SK-N-SH treated with all-trans-retinoic acid at 6 μM for 48 hours (cell line): ENCODE data around the gene PKIG.

Source experiments
- ARNTL ChIP-seq: fragments of 450-650 bp; formaldehyde crosslinking; IDR thresholded peaks from 2 replicates; pipeline ENCODE4 v1.5.0; 2020; ENCODE audit warnings: low read depth, mild to moderate bottlenecking, moderate library complexity, borderline replicate concordance
- ESRRG ChIP-seq: fragments of 250-450 bp; sonication (Bioruptor Pico); IDR thresholded peaks from 2 replicates; pipeline ENCODE4 v1.6.1; 2021; ENCODE audit warnings: mild to moderate bottlenecking
- GLIS3 ChIP-seq: fragments of 250-450 bp; sonication (Bioruptor Pico); IDR thresholded peaks from 2 replicates; pipeline ENCODE4 v1.5.0; 2020; ENCODE audit warnings: mild to moderate bottlenecking, moderate library complexity
- OSR1 ChIP-seq: fragments of 250-450 bp; sonication (Bioruptor Pico); IDR thresholded peaks from 2 replicates; pipeline ENCODE4 v1.8.0; 2022; ENCODE audit warnings: moderate library complexity, mild to moderate bottlenecking, inconsistent platforms
- SNAI2 ChIP-seq: fragments of 250-450 bp; sonication (Bioruptor Pico); IDR thresholded peaks from 2 replicates; pipeline ENCODE4 v1.5.0; 2020; ENCODE audit warnings: mild to moderate bottlenecking, moderate library complexity
- ZFP30 ChIP-seq: fragments of 450-650 bp; formaldehyde crosslinking; IDR thresholded peaks from 2 replicates; pipeline ENCODE4 v1.5.0; 2022; ENCODE audit warnings: mild to moderate bottlenecking, moderate library complexity
- ZNF565 ChIP-seq: fragments of 450-650 bp; formaldehyde crosslinking; conservative IDR thresholded peaks from 2 replicates; pipeline ENCODE4 v1.5.0; 2020; ENCODE audit warnings: low read depth, mild to moderate bottlenecking, moderate library complexity
- TF ChIP-seq, protein P1 (sequence below): fragments of 250-450 bp; sonication (Bioruptor Pico); IDR thresholded peaks from 2 replicates; pipeline ENCODE4 v1.8.0; 2021; ENCODE audit warnings: low read depth, mild to moderate bottlenecking, moderate library complexity, borderline replicate concordance
- TF ChIP-seq, protein P2 (sequence below): fragments of 250-450 bp; sonication (Bioruptor Pico); IDR thresholded peaks from 2 replicates; pipeline ENCODE4 v1.5.1; 2021; ENCODE audit warnings: mild to moderate bottlenecking, moderate library complexity
- TF ChIP-seq, protein P3 (sequence below): fragments of 250-450 bp; sonication (Bioruptor Pico); IDR thresholded peaks from 2 replicates; pipeline ENCODE4 v1.8.0; 2020; ENCODE audit warnings: mild to moderate bottlenecking, moderate library complexity, borderline replicate concordance

DNA sequence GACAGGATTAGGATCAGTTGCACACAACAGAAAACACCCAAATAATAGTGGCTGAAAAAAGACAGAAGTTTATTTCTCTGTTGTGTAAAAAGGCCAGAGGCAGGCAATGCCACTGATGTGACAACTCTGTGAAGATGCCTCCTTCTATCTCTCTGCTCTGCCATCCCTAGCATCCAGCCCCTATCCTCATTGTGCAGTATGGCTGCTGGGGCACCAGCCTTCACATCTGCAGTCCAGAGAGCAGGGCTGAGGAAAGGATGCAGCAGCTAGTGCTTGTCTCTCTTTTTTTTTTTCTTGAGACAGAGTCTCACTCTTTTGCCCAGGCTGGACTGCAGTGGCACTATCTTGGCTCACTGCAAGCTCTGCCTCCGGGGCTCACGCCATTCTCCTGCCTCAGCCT lies 75.5 kb downstream of the PKIG start:
- TF ChIP-seq SNAI2 (CRISPR knock-in tag) (no peak), ZNF565 (CRISPR knock-in tag) (no peak), GLIS3 (CRISPR knock-in tag) (no peak), ARNTL (no peak), ESRRG (CRISPR knock-in tag) (no peak), OSR1 (CRISPR knock-in tag) (no peak), ZFP30 (CRISPR knock-in tag) (no peak)
- TF ChIP-seq, protein P1, sequence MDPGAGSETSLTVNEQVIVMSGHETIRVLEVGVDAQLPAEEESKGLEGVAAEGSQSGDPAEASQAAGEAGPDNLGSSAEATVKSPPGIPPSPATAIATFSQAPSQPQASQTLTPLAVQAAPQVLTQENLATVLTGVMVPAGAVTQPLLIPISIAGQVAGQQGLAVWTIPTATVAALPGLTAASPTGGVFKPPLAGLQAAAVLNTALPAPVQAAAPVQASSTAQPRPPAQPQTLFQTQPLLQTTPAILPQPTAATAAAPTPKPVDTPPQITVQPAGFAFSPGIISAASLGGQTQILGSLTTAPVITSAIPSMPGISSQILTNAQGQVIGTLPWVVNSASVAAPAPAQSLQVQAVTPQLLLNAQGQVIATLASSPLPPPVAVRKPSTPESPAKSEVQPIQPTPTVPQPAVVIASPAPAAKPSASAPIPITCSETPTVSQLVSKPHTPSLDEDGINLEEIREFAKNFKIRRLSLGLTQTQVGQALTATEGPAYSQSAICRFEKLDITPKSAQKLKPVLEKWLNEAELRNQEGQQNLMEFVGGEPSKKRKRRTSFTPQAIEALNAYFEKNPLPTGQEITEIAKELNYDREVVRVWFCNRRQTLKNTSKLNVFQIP (CRISPR knock-in tag), result no peak
- TF ChIP-seq, protein P2, sequence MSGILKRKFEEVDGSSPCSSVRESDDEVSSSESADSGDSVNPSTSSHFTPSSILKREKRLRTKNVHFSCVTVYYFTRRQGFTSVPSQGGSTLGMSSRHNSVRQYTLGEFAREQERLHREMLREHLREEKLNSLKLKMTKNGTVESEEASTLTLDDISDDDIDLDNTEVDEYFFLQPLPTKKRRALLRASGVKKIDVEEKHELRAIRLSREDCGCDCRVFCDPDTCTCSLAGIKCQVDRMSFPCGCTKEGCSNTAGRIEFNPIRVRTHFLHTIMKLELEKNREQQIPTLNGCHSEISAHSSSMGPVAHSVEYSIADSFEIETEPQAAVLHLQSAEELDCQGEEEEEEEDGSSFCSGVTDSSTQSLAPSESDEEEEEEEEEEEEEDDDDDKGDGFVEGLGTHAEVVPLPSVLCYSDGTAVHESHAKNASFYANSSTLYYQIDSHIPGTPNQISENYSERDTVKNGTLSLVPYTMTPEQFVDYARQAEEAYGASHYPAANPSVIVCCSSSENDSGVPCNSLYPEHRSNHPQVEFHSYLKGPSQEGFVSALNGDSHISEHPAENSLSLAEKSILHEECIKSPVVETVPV (CRISPR knock-in tag), result no peak
- TF ChIP-seq, protein P3, sequence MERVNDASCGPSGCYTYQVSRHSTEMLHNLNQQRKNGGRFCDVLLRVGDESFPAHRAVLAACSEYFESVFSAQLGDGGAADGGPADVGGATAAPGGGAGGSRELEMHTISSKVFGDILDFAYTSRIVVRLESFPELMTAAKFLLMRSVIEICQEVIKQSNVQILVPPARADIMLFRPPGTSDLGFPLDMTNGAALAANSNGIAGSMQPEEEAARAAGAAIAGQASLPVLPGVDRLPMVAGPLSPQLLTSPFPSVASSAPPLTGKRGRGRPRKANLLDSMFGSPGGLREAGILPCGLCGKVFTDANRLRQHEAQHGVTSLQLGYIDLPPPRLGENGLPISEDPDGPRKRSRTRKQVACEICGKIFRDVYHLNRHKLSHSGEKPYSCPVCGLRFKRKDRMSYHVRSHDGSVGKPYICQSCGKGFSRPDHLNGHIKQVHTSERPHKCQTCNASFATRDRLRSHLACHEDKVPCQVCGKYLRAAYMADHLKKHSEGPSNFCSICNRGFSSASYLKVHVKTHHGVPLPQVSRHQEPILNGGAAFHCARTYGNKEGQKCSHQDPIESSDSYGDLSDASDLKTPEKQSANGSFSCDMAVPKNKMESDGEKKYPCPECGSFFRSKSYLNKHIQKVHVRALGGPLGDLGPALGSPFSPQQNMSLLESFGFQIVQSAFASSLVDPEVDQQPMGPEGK (CRISPR knock-in tag), result no peak
